Suprapubic skin (tissue), 4 donors: ENCODE measurements around the gene SPRED1. TPM values are rescaled to one million over a fixed set of nuclear protein-coding genes. Genes with fewer than 3 reads are reported as not detected.

Experiments used
- DNase-seq, 2 donors: peaks; one replicate each; pipeline ENCODE4 v3.0.0-alpha.2; 2019; ENCODE audit warnings: low spot score in 2 of 2
- H3K27ac ChIP-seq: fragments of 200-600 bp; sonication (generic); one replicate; pipeline ENCODE4 v1.5.1; 2019
- H3K27me3 ChIP-seq: fragments of 200-600 bp; sonication (generic); one replicate; pipeline ENCODE4 v1.5.1; 2019
- H3K36me3 ChIP-seq: fragments of 200-600 bp; sonication (generic); one replicate; pipeline ENCODE4 v1.5.1; 2019
- H3K4me1 ChIP-seq: fragments of 200-600 bp; sonication (generic); one replicate; pipeline ENCODE4 v1.5.1; 2019
- H3K4me3 ChIP-seq: fragments of 200-600 bp; sonication (generic); one replicate; pipeline ENCODE4 v1.5.1; 2019; ENCODE audit warnings: mild to moderate bottlenecking
- H3K9me3 ChIP-seq: fragments of 200-600 bp; sonication (generic); one replicate; pipeline ENCODE4 v1.5.1; 2019
- CTCF ChIP-seq, 2 donors: fragments of 200-600 bp in 1 of 2; fragments of 450-650 bp in 1 of 2; sonication (generic) in 1 of 2; IDR thresholded peaks; one replicate each; pipeline ENCODE4 v1.5.1; 2016 to 2019; ENCODE audit warnings: antibody characterized with exemption in 2 of 2, mild to moderate bottlenecking in 1 of 2, moderate library complexity in 1 of 2
- EP300 ChIP-seq: sonication (generic); formaldehyde crosslinking; IDR thresholded peaks from one replicate; pipeline ENCODE4 v1.6.1; 2017; ENCODE audit warnings: antibody characterized with exemption
- POLR2A ChIP-seq, 2 donors: fragments of 450-650 bp; IDR thresholded peaks; one replicate each; pipeline ENCODE4 v1.6.1; 2017; ENCODE audit warnings: antibody characterized with exemption in 2 of 2, mild to moderate bottlenecking in 2 of 2, moderate library complexity in 2 of 2
- POLR2AphosphoS5 ChIP-seq, 3 donors: sonication (generic); formaldehyde crosslinking; IDR thresholded peaks; one replicate each; pipeline ENCODE4 v1.6.1; 2017; ENCODE audit warnings: antibody characterized with exemption in 3 of 3
- WGBS: methylation state at CpG from one replicate; pipeline ENCODE4 v1.1.5; 2018; 5-methylcytosine and 5-hydroxymethylcytosine counted together
- total RNA-seq, 4 donors: library from RNA; depleted of rRNA; stranded (reverse); fragments of >200 nt; gene quantifications; one replicate each; pipeline ENCODE4 v1.1.0, GENCODE V29; 2016

The SPRED1 gene
- total RNA-seq, 4 donors from 2014 or later, result 8.8 to 17.6 (median 12.8) TPM

- H3K4me3 ChIP-seq, result no peak overlapping the region
- DNase-seq, result no peak
- TF ChIP-seq CTCF (IDR thresholded peaks at IDR 0.05) (no peak), POLR2AphosphoS5 (IDR thresholded peaks at IDR 0.05) (no peak)
- no peak overlapping the region for H3K27ac ChIP-seq
- no peaks in the 10 kb centered on the region for H3K9me3 ChIP-seq
- WGBS, result 88% methylated on average over 2 of the region's 2 CpGs
- H3K27me3 ChIP-seq, result no peaks in the 10 kb centered on the region
- peaks cover 4% of the 10 kb centered on the region for H3K4me1 ChIP-seq
- no peaks in the 10 kb centered on the region for H3K36me3 ChIP-seq
Measured at GRCh38 chr15:38307251-38307650, 54.6 kb downstream of the SPRED1 start.

DNA sequence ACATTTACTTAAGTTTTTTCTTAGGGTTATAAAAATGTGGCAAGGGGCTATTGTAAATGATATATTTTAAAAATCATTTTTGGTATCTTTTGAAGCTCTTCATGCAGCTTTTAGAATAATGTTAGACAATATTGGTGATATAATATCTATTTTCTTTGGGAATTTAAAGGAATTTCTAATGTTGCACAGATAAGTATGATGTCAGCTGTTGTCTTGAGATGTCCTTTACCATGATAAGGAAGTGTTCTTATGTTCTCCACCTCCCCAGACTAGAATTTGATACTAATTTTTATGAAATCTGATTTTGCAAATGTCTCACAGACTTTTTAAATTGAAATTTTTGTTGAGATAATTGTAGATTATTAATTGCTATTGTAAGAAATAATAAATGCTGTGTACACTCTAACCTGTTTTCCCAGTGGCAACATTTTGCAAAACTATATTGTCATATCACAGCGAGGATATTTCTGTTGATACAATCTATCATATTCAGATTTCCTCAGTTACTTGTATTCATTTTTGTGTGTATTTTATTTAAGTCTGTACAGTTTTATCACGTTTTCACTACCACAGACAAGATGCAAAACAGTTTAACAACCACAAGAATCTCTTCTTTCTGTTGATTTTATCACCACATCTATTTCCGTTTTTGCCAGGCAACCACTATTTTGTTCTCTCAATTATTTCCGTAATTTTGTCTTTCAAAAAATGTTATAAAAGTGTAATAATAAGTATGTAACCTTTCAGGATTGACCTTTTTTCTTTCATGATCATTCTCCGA, 55.4 kb downstream of the SPRED1 start:
- no peaks in the 10 kb centered on the region for H3K9me3 ChIP-seq
- peaks cover 4% of the 10 kb centered on the region for H3K4me1 ChIP-seq
- no peak for TF ChIP-seq CTCF (IDR thresholded peaks at IDR 0.05)
- TF ChIP-seq POLR2A (IDR thresholded peaks at IDR 0.05), result no peak
- no peak for TF ChIP-seq EP300
- no peak for TF ChIP-seq POLR2AphosphoS5 (IDR thresholded peaks at IDR 0.05)
- H3K4me3 ChIP-seq, result no peak overlapping the region
- no peak overlapping the region for H3K27ac ChIP-seq
- H3K36me3 ChIP-seq, result no peaks in the 10 kb centered on the region
- no peak for DNase-seq
- WGBS, result 85% methylated on average over 5 of the region's 5 CpGs
- H3K27me3 ChIP-seq, result no peaks in the 10 kb centered on the region

- no peak overlapping the region for H3K4me3 ChIP-seq
- no peaks in the 10 kb centered on the region for H3K27me3 ChIP-seq
- 96% methylated on average over 3 of the region's 3 CpGs for WGBS
- no peak for DNase-seq
- peaks cover 4% of the 10 kb centered on the region for H3K4me1 ChIP-seq
- no peaks in the 10 kb centered on the region for H3K36me3 ChIP-seq
- TF ChIP-seq POLR2A (IDR thresholded peaks at IDR 0.05) (no peak), EP300 (no peak), CTCF (IDR thresholded peaks at IDR 0.05) (no peak), POLR2AphosphoS5 (IDR thresholded peaks at IDR 0.05) (no peak)
- H3K9me3 ChIP-seq, result no peaks in the 10 kb centered on the region
- H3K27ac ChIP-seq, result no peak overlapping the region
Measured at GRCh38 chr15:38308797-38309196, 56.2 kb downstream of the SPRED1 start.

DNA sequence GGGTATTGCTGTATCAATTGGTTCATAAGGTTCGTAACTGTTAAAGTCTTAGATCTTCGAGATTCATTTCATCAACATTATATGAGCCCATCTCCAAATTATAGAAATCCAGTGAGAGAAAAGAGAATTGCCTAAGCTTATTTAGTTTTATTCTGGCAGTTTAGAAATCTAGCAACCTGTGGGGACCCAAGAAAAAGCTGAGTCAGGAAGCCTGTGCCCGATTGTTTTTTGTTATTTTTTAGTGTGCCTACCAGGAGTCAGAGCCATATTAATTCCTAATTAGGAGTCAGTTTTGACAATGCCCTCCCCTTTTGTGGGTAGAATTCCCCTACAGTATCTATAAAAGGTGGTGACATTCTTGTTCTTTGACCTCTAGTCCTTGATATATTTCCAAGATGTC, 59.6 kb downstream of the SPRED1 start:
- no peaks in the 10 kb centered on the region for H3K27me3 ChIP-seq
- no peak for DNase-seq
- no peaks in the 10 kb centered on the region for H3K36me3 ChIP-seq
- no peaks in the 10 kb centered on the region for H3K4me1 ChIP-seq
- H3K9me3 ChIP-seq, result no peaks in the 10 kb centered on the region
- H3K27ac ChIP-seq, result no peak overlapping the region
- H3K4me3 ChIP-seq, result no peak overlapping the region
- no peak for TF ChIP-seq POLR2AphosphoS5 (IDR thresholded peaks at IDR 0.05)
- no peak for TF ChIP-seq EP300
- no peak for TF ChIP-seq POLR2A (IDR thresholded peaks at IDR 0.05)
- no peak for TF ChIP-seq CTCF (IDR thresholded peaks at IDR 0.05)
- 87% methylated on average over 3 of the region's 3 CpGs for whole genome bisulfite sequencing

- H3K27ac ChIP-seq, result no peak overlapping the region
- no peaks in the 10 kb centered on the region for H3K36me3 ChIP-seq
- H3K9me3 ChIP-seq, result no peaks in the 10 kb centered on the region
- DNase-seq, result no peak
- 81% methylated on average over 2 of the region's 2 CpGs for WGBS
- TF ChIP-seq CTCF (IDR thresholded peaks at IDR 0.05) (no peak), EP300 (no peak), POLR2AphosphoS5 (IDR thresholded peaks at IDR 0.05) (no peak), POLR2A (IDR thresholded peaks at IDR 0.05) (no peak)
- no peaks in the 10 kb centered on the region for H3K4me1 ChIP-seq
- no peaks in the 10 kb centered on the region for H3K27me3 ChIP-seq
- H3K4me3 ChIP-seq, result no peak overlapping the region
Measured at GRCh38 chr15:38316311-38316710, 63.7 kb downstream of the SPRED1 start.
